Limb (tissue), 2 donors: ENCODE measurements around the gene SHLD1.
A peak's percentile ranks its signal among the peaks of the same experiment; 100 is the strongest.

Experiments
- DNase-seq, 2 donors: peaks; one replicate each; pipeline ENCODE4 v3.0.0-alpha.2; 2016; ENCODE audit errors: extremely low spot score in 2 of 2

Gene SHLD1

GRCh38 chr20:5845681-5846615, 95.7 kb downstream of the SHLD1 start:
- DNase-seq, result peak in 1 of 2 donors; percentile 44

DNA sequence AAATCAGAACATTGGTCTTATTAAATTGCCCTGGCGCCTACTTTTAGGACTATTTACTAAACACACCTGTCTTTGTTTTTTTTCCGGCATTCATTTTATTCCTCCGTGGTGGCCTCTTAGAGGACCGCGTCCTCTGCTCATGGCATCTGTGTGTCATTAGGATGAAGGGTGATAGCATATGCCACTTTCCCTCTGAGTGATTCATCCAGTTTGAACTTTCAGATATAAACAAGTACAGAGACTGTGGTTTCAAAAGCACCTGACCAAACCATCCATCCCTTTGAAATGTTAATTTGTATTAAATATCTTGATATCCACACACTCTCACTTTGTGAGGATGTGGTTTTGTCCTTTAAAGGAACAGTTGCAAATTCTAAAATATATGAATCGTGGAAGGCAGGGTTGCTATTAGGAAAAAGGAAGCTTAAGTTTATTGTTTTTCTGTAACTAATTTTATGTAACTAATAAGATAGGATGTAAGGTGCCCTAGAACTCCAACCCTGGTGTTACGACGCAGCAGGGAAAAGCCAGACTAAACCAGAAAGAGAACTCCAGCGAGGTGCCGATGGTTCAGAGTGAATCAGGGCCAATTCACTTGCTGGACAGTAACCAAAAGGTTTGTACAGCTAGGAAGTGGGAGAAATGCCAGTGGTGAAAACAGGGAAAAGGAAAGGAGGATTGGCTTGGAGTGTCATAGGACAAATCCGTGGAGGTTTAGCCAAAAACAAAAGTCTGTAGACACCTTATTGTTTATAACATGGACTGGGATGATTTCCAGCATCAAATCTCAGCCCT, 98.7 kb downstream of the SHLD1 start:
- no peak for DNase-seq

- no peak for DNase-seq
These were observed 105.7 kb downstream of the SHLD1 start for GRCh38 chr20:5855939-5856338.

DNA sequence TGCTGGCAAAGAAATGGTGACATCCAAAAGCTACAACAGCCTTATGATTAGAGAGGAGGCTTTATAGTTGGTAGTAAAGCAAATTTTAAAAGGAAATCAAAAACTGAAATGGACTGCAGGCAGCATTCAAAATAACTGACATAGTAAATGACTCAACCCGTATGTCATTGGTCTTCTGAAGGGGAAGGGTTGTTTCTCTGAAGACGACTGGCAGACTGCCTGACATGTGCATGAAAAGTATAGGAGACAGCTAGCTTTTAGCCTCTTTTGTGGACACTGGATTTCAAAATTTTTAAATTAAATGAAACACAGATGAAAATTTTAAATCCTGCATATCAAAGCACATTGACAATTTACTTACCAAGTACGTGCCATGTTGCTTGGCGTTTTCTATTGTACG, 109.4 kb downstream of the SHLD1 start:
- no peak for DNase-seq

- DNase-seq, result no peak
These were observed 112.5 kb downstream of the SHLD1 start for GRCh38 chr20:5862703-5863039.

- no peak for DNase-seq
These were observed 113.0 kb downstream of the SHLD1 start for GRCh38 chr20:5863040-5863833.

- no peak for DNase-seq
These were observed 114.2 kb downstream of the SHLD1 start for GRCh38 chr20:5864428-5864827.

- DNase-seq, result no peak
These were observed 114.8 kb downstream of the SHLD1 start for GRCh38 chr20:5864873-5865587.

DNA sequence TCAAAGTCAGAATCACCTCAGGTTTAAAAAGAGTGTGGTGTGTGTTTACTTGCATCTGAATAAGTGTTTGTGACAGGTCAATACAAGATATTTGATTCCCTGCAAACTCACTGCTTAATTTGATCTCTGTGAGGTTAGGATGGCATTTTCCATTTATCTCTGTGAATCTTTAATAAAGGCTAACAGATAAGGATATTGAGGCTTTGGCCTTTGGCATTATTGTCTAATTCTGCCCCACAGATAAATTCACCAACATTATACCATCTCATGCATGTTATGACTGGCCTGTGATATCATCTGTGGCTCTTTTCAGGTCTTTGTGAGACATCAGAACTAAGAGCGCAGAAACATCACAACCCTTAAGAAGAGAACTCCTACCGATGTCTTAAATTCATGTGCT, 115.4 kb downstream of the SHLD1 start:
- no peak for DNase-seq

GRCh38 chr20:5870568-5870981, 120.4 kb downstream of the SHLD1 start:
- DNase-seq, result no peak

GRCh38 chr20:5871459-5872410, 121.5 kb downstream of the SHLD1 start:
- DNase-seq, result no peak

GRCh38 chr20:5877128-5877527, 126.9 kb downstream of the SHLD1 start:
- DNase-seq, result no peak

DNA sequence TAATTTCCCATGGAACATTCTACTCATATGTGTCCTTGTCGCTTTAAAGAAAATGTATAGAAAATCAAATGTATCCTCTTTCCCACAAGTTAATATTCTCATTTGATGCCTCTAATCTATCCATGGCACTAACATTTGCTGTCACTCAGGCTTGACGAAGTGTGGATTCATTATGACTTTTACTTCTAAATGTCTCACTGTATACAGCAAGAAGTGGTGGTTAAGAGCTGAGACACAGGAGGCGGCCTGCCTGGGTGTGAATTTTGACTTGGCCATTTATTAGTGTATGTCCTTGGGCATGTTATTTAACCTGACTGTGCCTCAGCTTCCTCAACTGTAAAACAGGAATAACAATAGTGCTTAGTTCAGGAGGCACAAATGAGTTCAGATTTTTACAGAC, 130.1 kb downstream of the SHLD1 start:
- no peak for DNase-seq

GRCh38 chr20:5881703-5882102, 131.5 kb downstream of the SHLD1 start:
- DNase-seq, result no peak

GRCh38 chr20:5882166-5882565, 132.0 kb downstream of the SHLD1 start:
- no peak for DNase-seq

GRCh38 chr20:5884465-5885335, 134.5 kb downstream of the SHLD1 start:
- DNase-seq, result no peak

- DNase-seq, result no peak
These were observed 135.7 kb downstream of the SHLD1 start for GRCh38 chr20:5885866-5886265.

DNA sequence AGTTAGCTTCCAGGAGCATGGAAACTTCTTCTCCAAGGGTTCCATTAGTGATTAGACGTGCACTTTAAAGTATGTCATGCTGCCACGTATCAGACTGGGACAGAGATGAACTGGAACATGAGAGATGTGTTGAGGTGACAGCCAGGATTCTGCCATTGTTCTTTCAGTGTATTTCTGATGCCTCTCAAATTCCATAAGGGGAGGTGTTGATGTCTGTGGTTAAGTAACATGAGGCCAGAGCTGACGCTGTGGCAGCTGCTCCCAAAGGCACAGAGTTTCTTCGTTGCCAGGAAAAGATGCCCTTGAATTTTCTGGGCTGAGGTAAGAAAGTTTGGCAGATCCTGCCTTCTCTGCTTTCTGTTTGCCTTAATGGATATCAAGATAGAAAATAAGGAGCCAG, 136.6 kb downstream of the SHLD1 start:
- no peak for DNase-seq

- no peak for DNase-seq
These were observed 137.2 kb downstream of the SHLD1 start for GRCh38 chr20:5887386-5887785.
